GM18873 (cell line): ENCODE measurements around the gene GRIK4.
"Not testable (repeated sequence)": the region's sequence is repeated elsewhere in the genome, so short reads cannot be mapped to it uniquely, and the experiment has no call there.

ENCODE experiments used
- ATAC-seq: cut with Tn5 transposase; IDR thresholded peaks from one replicate; pipeline ENCODE4 v1.9.1; 2021; ENCODE audit warnings: mild to moderate bottlenecking, moderate library complexity, moderate number of reproducible peaks; ENCODE audit not compliant: unreplicated experiment, low FRiP score

GRIK4 gene

DNA sequence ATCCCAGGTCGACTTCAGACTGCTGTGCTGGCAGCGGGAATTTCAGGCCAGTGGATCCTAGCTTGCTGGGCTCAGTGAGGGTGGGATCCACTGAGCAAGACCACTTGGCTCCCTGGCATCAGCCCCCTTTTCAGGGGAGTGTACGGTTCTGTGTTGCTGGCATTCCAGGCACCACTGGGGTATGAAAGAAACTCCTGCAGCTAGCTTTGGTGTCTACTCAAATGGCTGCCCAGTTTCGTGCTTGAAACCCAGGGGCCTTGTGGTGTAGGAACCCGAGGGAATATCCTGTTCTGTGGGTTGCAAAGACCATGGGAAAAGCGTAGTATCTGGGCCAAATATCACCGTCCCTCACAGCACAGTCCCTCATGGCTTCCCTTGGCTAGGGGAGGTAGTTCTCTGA, 254.8 kb downstream of the GRIK4 start:
- ATAC-seq = no peak

DNA sequence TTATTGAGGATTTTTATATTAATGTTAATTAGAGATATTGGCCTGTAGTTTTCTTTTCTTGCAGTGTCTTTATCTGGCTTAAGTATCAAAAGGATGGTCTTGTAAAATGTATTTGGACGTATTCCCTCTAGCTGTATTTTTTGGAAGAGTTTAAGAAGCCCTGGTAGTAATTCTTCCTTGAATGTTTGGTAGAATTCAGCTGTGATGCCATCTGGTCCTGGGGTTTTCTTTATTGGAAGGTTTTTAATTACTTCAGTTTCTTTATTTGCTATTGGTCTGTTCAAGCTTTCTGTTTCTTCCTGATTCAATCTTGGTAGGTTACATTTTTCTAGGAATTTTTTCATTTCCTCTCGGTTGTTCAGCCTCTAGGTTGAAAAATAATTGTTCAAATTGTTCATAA, 257.4 kb downstream of the GRIK4 start:
- ATAC-seq = no peak

DNA sequence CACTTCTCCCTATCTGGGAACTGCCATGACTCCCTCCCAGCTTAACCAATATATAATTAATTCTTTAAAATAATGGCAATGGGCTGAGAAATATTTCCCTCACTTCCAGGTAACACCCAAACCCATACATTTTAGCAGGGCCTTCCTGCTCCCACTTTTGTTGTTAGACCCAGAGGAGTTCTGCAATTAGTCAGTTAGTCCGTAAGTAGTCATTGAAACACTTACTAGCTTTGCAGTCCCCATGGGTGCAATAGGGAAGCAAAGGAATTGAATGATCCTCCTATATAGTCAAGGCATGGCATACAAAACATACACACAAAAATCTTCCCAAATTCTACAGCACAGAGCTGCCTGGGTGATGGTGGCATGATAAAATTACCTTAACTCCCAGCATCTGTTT, 258.4 kb downstream of the GRIK4 start:
- ATAC-seq = no peak

DNA sequence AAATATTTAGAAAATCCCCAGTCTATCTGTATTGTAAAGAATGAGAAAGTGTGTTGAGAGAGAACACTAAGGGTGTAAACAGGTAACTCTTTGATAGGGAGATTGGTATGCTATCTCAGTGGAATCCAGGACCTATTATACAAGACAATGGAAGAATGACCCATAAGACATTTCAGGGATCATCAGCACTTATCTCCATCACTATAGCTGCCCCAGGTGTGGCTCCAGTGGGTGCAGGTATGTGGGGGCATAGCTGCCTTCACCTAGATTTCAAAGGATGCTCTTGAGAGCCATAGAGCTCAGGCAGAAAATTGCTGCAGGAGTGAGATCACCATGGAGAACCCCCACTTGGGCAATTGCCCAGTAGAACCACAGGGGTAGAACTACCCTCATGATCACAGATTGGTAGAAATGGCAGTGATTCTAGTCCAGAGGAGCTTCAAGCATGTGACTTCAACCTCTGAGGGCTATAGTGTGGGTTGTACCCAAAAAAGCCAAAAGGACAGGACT, 260.1 kb downstream of the GRIK4 start:
- no peak for ATAC-seq

DNA sequence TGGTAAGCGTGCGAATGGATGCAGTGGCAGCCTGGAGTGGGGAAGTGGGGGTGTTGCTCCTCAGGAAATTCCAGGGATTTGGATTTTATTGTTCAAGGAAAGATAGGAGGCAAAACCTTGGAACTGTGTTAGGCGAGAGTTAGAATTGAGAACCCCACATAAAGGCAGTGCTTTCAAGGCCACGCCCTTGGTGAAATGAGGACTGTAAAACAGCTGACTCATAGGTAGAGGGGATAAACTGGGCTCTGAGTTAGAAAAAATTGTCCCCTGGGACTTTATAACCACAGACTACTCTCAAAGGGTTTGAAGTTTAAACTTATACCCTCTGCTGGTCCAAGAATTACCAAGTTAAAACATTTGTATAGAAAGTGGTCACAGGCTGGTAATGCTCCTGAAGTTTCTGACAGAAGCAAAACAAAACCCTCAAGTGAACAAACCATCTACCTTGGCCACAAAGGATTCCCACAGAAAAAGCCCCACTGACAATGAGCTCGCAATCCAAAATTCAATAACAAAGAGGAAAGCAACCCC, 262.0 kb downstream of the GRIK4 start:
- no peak for ATAC-seq

DNA sequence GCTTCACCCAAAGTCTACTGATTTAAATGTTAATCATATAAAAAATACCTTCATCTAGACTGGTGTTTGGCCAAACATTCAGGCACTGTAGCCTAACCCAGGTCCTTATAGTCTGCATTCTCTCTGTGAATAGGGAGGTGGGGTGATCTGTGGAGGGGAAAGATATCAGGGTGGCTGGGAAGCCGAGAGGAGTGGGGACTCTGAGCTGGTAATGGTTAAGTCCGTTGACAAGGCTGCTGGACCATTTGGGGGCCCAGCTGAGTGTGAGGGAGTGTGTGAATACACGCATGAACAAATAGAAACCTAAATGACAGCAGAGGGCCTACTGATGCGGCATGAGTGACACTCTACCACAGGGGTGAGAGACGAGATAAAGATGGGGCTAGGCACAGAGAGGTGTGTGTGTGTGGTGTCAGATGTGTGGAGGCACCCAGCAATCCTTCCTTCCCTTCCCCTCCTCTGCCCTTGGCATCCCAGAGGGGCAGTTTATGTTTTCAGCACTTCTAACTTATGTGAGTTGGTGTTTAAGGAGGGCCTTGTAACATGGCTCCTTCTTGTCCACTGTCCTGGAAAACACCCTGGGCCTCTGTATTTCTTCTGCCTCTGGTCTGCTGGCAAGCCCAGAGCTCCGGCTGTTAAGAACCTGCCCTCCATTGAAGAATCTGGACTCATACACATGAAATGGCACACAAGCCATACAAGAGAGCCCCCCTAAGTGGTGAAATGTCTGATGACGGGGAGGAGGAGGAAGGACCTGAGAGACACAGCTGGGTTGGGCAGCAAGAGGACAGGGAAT, 263.2 kb downstream of the GRIK4 start:
- no peak for ATAC-seq

DNA sequence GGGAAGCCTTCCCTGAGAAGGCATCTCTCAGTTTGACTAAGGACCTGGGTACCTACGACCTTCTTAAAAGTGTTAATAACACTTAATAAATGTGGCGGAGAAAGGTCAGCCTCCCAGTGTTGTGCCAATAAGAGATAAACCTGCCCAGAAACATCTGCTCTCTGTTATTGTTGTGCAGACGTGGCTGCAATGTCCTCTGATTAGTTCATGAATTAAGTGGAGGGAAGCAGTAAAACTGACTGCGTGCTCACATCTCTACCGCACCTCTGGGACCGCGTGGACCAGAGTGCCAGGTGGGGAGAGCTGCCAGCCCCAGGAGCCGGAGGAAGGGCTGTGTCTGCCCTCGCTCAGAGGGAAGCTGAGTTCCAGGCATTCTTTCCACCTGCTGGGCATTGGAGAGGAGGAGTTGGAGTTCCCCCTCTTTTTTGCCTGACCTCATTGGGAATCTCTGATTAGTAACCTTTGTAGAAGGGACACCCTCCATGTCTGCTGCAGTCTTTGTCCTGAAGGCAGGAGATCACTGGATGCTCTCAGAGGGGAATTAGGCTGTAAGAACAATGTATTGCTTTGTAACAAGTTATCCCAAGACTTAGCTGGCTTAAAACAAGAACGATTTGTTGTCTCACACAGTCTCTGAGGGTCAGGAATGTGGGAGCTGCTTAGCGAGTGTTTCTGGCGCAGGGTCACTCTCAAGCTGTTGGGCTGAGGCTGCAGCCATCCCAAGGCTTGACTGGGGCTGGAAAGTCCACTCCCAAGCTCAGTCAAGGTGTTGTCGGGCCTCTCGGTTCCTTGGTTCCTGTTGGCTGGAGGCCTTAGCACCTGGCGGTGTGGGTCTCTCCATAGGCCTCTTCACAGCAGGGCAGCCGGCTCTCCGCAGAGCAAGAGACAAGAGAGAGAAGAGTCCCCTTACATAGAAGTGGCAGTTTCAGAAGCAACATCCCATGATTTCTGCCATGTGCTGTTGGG, 264.7 kb downstream of the GRIK4 start:
- no peak for ATAC-seq

DNA sequence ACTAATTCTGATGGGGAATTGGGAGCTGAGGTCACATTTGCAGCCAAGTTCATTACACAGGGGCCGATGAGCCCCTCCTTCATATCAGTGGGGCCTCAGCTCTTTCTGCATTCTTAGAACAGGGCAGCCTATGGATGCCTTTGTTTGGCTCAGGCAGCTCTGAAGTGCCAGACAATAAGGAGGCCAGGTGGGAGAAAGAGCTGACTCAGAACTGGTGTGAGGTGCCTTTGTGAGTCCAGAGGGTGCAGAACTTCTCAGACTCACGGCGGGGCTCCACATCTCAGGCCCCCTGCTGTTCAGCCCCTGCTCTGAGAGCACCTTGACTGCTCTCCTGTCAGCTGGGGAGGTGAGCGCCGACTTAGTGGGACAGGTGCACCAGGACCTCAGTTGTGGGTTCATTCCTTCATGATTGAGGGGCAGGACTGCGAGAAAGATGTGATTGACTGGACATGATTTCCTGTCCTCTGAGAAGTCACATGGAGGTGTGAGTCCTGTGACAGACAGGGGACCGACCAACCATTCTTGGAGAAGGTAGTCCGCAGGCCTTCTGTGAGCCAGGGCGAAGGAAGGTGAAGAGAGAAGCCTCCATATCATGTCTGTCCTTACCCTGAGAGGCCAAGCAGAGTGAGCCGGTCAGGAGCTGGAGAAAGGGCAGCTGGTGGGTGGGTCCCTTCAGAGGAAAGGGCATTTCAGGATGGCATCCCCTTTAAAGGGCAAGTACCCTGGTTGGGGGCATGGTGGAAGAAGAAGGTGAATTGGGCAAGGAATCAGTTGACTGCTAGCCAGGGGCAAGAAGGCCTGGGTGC, 267.3 kb downstream of the GRIK4 start:
- no peak for ATAC-seq

DNA sequence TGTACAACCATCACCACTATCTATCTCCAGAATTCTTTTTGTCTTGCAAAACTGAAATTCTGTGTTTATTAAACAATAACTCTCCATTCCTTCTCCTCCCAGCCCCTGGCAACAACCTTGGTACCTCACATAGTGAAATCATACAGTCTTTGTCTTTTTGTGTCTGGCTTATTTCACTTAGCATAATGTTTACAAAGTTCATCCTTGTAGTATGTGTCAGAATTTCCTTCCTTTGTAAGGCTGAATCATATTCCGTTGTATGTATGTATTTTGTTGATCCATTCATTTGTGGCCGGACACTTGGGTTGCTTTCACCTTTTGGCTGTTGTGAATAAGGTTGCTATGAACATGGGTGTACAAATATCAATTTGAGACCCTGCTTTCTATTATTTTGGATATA, 268.7 kb downstream of the GRIK4 start:
- no peak for ATAC-seq

DNA sequence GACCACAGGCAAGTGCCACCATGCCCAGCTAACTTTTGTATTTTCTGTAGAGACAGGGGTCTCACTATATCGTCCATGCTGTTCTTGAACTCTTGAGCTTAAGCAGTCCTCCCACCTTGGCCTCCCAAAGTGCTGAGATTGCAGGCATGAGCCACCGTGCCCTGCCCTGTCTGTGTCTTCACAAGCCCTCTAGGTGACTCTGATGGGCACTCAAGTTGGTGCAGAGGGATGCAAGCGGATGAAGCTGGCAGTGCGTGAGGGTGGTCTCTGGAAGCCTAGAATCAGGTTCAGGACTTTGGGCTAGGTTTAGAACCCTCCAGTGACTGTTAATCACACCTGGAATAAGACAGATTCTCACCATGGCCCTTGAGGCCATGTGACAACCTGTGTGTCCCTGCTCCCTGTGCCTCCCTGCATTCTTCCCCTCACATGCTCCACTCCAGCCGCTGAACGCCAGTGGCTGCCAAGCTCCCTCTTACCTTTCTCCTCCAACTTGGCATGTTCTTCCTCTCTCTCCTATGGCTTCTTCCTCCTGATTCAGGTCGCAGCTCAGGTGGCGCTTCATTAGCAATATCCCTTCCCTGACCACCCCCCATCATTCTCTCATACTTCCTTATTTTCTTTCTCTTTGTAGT, 270.1 kb downstream of the GRIK4 start:
- ATAC-seq = no peak

DNA sequence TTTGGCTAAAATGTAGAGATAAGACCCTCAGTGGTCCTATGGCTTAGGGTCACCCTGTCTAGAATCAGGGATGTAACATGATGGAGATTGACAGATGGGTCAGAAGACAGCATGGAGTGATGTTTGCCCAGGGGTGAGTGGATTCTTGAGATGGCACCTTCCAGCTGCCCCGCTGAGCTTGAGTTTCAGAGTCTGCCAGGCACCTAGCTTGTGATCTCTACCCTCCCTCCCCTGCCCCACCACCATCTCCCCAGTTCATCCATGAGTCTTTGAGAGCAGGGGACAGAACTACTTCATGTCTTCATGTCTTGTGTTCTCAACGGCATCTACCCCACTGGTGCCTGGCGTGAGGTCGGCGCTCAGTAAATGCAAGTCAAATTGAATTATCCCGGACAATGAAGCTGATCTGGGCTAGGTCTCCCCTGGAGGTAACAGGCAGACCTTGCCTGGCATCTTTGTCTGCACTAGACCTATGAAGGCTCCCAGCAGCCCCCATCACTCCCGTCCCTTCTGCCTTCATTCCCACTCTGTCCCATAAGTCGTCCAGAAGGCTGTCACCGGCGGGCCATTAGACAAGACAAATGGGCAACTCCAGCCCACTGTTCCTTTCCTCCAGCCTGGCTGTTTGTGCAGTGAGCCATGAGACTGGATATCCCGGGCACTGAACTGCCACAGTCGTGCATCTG, 273.2 kb downstream of the GRIK4 start:
- ATAC-seq = no peak

DNA sequence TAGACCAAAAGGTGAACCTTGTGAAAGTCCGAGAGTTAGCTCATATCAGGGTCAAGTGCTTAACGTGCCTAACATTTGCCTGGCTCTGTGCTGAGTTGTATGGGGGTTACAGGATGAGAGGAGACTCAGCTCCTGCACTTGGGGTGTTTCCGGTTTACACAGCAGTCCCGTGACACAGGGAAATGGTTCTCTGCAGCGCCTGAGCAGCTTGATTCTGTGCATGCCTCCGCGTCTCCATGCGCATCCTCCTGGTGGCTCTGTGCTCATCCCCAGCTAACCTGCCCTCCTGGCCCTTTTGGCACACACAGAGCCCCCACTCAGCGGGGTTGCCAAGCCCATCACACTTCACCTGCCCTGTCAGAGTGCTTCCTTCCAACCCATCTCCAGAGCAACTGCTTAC, 274.0 kb downstream of the GRIK4 start:
- ATAC-seq = no peak

DNA sequence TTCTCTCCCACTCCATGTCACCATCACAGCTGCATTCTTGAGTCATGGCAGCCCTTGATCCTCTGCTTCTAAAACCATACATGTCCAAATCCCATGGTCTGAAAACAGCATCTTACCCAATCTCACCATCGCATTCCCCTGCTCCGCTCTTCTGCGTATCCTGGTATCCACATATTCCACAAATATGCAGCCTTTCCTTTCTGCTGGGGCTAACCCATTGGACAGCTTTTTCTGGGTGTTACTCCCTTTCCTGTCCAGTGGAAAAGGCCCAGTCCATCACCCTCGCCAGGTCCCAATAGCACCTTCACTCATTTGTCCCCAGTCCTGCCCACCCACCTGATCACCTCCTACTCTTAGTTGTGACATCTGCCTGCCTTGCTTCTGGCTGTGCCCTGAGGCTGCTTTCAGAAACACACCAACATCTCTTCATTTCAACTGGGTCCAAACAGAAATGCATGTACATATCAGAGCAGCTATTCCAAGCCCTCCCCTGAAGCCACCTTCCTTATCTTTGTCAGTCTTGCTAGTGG, 274.7 kb downstream of the GRIK4 start:
- no peak for ATAC-seq

DNA sequence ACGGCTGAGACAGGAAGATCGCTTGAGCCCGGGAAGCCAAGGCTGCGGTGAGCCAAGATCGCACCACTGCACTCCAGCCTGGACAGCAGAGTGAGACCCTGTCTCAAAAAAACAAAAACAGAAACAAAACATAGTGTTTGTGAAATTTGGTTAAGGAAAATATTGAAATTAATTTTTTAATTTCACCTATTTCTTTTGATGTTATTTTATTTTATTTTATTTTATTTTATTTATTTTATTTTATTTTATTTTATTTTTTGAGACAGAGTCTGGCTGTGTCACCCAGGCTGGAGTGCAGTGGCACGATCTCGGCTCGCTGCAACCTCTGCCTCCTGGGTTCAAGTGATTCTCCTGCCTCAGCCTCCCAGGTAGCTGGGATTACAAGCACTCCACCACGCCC, 275.7 kb downstream of the GRIK4 start:
- ATAC-seq = not testable (repeated sequence)

DNA sequence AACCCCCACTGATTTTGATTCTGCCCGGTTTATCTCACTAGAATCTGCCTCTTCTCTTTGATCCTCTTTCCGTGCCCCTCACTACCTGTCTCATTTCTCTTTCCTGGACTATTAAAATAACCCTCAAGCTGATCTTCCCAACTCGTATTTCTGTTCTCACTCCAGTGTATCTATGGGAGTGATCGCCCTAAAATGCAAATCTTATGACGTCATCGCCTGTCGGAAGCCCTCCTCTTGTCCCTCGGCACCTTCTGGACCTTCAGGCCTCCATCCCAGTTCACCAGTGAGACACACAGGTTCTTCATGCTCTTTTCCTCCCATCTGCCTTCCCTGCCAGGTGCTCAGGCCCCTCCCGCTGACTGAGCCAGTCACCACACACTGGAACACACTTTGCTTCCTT, 277.8 kb downstream of the GRIK4 start:
- ATAC-seq = no peak

DNA sequence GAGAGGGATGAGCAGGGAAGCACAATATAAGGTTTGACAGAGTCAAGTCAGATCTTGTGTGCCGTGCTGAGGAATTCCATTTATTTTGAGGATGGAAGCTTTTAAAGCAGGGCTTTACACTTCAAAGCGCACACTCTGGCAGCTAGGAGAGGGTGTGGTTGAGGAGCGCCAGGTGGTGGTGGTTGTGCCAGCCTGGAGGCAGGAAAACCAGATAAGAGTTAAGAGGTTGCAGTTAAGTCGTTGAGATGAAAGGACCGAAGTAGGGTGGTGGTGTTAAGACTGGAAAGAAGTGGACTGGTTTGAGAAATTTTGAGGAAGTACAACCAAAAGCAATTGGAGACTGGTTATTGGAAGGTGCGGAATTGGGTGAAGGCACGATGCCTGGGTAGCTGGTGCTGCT, 280.8 kb downstream of the GRIK4 start:
- ATAC-seq = no peak

DNA sequence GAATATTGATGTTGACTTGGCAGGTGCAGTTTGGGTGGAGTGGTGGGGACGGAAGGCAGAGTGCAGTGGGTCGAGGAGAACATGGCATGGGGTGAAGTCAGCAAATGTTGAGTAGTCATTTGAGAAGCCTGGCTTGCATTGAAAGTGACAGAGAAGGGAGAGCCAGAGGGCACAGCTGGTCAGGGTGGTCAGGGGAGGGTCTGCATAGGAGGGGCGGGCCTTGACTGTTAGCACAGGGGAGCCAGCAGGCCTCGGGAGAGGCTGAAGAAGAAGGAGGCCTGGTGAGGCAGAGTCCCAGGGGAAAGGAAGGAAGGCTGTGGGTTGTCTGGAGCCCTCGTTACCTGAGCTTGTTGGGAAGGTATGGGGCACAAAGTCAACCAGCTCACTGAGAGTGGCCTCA, 281.6 kb downstream of the GRIK4 start:
- no peak for ATAC-seq

DNA sequence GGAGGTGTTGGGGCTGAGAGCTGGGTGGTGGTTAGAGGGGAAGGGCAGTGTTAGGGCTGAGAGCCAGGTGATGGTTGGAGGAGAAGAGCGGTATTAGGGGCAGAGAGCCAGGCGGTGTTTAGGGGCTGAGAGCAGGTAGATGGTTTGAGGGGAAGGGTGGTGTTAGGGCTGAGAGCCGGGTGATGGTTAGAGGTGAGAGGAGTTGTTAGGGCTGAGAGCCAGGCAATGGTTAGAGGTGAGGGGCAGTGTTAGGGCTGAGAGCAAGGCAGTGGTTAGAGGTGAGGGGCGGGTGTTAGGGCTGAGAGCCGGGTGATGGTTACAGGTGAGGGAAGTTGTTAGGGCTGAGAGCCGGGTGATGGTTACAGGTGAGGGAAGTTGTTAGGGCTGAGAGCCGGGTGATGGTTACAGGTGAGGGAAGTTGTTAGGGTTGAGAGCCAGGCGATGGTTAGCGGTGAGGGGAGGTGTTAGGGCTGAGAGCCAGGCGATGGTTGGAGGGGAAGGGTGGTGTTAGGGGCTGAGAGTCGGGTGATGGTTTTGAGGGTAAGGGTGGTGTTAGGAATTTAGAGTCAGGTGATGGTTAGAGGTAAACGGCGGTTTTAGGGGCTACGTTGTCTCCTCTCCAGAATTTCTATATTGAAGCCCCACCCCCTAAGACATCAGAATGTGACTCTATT, 282.4 kb downstream of the GRIK4 start:
- ATAC-seq = no peak

DNA sequence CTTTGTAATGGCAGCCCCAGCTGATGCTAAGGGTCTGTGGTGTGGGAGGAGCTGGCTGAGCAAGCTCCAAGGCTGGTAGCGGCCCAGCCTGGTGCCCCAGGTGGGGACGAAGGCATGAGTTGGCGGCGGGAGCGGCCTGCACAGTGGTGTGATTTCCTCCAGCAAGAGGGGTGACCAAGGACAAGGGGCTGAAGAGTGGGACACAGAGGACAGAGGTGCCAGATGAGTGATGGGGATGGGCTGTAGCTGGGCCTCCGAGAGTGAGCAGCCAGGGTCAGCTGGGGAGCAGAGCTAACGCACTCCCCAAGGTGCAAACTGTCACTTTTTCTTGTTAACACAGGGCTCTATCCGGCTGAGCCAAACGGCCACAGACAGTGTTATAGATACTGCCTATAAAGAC, 283.2 kb downstream of the GRIK4 start:
- no peak for ATAC-seq
